NCI-H524 (cell line): ENCODE data around the gene PARVB.

Source experiments
- DNase-seq, 2 experiments: peaks; one replicate each; lab custom pipeline; 2025; lab: John Stamatoyannopoulos, UW

Gene PARVB

DNA sequence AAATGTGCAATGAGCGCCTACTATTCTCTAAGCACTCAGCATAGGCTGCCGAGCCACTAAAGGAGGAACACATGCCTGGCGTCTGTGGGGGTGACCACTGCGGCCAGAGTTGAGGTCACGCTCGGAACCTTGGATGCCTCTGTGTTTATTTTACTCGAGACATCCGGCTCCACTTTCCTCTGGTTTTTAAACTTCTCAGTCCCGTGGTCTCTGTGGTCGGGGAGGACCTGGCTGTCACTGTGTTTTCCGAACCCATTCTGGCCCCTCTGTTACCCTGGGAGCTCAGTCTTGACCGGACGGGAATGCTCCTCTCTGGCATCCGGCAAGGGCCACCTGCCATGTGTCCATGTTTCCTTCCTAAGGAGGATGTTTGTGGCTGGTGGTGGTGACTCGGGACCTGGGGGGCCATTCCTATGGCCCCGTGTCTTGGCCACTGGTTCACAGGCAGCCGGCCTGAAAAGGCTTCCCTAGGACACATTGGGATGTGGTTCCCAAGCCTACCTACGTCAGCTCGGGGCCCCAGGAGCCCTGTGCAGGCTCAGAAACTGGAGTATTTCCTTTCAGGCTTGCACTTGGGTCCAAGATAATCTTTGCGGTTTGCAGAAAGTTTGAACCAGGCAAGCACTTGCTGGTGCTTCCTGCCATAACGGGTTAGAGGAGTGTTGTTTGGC, 109.9 kb downstream of the PARVB start:
- no peak for DNase-seq

DNA sequence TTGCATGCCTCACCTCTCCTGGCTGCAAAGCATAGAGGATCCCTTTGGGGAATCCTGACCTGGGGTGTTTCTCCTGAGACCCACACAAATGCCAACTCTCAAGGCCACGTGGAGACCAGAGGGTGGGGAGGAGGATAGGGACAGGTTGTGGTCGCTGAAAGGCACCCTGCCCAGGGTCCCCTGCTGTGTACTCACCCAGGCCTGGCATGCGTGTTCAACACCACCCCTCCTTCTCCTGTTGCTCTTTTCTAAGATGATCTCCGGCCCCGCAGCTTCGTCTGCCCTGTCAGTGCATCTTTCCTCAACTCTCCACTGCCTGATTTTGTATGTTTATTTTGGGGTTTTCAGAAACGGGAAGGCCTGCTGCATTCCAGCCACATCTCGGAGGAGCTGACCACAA, 112.0 kb downstream of the PARVB start:
- DNase-seq: no peak

DNA sequence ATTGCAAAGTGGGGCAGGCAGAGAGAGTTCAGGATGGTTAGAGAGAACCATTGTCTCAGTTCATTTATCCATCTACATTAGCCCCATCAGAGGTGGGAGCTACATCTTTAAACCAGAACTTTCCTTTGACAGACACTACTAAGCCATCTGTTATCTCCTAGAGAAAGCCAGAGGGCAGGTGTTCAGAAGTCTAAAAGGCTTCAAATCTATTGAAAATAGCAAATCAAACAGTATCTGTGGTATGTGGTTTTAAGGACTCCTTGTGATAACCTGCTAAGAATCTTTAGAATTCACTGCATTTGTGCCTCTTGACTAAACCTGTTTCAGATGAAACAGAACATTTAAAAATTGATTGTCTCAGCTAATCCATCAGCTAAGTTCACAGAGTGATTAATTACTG, 112.7 kb downstream of the PARVB start:
- DNase-seq: no peak

DNA sequence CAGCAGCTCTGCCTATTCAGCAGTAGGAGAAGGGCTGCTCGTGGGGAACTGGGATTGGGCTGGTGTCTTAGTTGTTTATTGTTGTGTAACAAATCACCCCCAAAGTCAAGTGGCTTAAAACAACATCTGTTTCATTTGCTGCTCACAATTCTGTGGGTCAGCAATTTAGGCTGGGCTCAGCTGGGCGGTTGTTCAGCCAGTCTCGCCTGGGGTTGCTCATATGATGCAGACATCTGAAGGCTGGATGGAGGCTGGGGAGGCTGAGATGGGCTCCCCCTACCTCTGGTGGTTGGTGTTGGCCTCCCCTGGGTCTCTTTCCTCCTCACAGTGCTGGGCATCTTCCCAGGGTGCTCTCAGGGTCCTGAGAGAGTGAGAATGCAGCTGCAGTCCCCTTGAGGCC, 113.3 kb downstream of the PARVB start:
- DNase-seq: no peak

DNA sequence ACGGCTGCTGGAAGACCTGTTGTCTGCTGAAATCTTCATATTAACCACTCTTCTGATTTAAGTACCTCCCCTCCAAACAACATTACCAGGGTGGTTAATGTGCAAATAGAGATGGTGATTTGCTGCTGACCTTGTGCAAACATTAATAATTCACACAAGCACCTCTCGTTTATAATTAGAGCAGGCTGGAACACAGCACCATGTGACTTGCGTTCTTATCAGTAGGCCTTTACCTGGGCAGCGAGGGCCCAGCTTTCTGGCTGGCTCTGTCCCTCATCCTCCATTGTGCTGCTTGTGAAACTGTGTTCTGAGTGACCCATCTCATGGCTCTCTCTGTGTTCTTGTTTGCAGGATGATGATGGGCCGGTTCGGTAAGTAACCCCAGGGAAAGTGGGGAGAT, 115.7 kb downstream of the PARVB start:
- DNase-seq: no peak

DNA sequence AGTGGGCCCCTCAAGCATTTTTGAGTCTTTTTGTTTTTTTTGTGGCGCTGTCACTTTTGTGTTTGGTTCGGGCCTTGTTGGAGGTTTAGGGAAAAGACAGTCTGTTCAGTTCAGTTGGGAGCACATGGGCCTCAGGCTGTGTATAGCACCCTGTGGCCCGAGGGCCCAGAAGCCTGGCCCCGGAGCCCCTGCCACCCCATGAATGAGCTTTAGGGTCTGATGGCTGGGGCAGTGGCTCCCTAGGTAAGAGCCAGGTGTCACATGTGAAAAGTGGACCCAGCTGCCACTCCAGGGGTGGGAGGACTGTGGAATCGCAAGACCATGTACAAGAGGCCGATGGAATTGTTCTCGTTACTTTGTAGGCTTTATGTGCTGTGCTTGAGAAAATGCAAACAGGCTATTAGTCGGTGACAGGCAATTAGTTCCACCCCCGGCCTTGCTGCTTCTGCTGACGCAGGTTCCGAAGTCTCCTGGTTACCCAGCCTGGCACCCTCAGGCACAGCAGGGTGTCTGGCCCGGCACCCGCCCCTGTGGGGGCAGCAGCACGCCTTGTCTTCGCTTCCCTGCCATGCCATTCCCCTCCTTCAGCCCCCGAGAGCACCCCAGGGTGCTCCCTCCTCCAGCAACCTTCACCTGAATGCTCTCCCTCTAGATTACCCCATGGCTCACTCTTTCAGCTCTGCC, 118.5 kb downstream of the PARVB start:
- DNase-seq: no peak

DNA sequence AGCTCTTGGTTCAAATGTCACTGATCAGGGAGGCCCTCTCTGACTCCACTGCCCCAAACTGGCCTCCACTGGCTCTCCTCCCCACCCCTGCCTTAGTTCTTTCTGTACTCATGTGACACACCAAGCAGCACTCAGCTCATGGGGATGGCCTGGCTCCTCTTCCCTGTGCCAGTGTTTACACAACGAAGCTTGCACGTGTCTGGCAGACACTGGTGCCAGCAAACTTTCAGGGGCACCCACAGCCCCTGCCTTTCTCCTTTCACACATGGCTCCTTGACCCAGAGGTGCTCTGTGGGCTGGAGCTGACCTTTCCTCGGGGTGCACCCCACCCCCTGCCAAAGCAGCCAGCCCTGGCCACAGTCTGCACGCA, 119.0 kb downstream of the PARVB start:
- DNase-seq: no peak

DNA sequence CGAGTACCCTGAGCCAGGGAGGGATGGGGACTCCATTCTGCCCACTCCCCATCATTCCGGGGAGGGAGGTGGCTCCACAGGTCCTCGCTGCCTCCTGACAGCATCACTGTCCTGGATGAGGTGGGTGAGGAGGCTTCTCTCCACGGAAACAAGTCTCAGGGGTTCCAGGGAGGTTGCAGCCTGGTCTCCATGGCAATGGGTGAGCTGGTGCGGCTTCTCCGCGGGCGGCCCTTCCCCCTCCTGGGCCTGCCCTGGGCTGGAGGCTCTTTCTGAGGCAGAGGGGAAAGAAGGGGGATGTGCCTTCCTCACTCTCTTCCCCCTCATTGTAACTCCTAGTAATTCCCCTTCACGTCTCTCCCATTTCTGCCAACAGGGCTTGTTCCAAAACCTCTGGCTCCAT, 119.5 kb downstream of the PARVB start:
- DNase-seq: no peak

DNA sequence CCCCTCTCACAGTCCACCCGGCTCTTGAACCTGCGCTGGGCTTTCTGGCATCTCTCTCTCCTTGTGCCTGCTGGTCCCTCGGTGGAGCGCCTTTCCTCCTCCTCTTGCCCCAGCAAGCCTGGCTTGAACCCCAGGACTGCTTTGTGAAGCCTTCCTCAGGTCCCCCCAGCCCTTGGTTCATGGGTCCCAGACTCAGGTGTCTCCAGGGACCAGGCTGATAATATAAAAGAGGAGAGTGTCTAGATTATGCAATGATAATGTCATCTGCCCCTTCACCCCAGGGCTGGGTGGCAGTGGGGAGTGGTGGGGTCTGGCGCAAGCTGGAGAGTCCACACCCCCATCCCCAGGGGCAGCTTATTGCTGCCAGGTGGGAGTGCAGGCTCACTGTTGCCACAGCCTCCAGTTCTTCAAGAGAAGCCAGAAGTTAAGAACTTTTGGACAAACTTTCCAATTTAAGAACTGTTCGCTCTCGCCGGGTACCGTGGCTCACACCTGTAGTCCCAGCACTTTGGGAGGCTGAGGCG, 120.0 kb downstream of the PARVB start:
- no peak for DNase-seq

DNA sequence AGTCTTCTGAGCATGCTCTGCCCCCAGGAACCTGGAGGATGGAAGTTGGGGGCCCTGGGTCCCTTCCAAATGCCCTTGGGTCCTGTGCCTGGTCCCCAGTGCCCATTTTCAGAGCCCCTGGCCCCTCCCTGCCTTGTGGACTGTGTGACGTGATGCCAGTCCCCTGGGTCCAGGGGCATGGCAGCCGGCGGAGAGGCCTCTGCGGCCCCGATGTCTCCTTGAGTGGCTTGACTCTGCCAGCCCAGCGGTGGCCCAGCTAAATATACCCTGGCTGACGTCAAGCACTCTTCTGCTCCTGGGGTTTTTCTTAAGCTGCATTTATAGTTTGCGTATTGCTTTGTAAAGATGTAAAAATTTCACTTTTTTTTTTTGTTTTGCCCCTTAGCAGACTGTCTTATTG, 121.4 kb downstream of the PARVB start:
- no peak for DNase-seq

DNA sequence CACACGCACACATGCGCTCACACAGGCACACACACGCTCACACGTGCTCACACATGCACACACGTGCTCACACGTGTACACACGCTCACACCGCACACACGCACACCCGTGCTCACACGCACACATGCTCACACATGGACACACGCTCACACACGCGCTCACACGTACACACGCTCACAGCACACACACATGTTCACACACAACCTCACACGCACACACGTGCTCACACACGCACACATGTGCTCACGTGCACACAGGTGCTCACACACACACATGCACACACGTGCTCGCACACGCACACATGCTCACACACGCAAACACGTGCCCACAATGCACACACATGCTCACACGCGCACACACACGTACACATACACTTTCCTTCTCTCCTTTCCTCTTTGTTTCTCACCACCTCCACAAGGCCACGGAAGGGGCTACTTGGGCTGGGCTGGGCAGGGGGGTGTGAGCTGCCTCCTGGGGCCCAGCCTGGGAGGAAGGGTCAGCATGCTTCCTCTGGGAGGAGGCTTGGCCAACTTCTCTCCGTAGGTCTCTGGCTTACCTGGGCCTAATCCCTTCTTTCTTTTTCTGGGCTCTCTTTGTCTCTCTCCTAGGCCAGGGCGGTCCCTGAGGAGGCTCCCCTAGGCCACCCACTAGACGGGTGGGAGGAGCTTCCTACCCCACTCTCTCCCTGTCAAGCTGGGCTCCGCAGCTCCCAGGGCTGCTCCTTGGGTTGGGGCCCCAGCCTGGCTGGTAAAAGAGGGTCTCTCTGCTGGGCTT, 122.2 kb downstream of the PARVB start:
- no peak for DNase-seq

DNA sequence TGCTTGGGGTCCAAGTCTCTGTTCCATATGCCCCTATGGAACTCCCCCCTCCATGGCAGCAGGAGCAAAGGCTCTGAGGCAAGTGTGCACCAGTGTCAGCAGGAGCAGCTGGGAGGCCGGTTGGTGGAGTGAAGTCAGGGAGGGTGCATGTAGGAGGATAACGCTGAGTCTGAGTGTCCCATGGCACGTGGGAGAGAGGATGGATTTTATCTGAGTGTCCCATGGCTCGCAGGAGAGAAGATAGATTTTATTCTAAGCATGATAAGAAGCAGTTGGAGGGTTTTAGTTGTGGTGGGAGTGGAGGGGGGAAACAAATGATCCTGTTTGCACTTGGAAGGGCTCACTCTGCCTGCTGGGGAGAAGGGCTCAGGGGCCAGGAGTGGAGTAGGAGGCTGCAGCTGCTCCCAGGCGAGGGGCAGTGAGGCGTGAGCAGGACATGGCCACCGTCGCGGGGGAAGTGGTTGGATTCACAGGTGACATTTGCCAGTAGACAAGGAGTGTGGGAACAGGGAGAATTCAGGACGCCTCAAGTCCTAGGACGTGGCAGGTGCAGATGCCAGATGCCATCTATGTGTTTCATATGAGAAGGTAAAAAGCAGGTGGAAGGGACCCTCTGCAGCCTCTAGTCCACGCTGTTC, 123.0 kb downstream of the PARVB start:
- no peak for DNase-seq

DNA sequence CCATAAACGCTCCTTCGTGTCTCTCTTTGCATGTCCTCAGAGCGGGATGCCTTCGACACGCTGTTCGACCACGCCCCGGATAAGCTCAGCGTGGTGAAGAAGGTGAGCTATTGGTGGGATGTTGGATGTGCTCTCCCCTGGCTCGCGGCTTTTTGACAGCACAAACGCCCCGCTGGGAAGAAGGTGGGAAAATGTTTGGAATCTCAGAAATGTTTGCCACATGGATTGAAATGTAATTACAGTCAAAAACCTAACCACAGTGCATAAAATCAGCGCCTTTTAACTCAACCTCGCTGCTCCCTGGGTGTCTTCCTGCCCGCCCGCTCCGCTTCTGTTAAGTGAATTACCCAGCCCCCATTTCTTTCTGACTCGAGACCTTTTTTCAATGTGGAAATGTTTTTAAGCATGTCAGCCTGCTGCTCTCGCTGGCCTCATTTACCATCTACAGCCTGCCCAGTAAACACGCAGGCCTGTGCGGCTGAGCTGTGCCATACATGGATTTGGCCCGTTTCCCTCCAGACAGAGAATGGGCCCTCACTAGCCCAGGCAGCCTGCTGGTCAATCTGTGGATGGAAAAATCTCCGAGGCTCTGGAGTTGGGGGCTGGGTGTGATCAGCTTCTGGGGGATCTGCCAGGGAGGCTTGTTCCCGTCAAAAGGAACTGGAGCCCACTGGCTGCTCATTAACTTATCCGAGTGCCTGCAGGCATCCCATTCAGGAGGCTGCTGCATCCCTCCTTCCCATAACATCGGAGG, 123.9 kb downstream of the PARVB start:
- DNase-seq: no peak

DNA sequence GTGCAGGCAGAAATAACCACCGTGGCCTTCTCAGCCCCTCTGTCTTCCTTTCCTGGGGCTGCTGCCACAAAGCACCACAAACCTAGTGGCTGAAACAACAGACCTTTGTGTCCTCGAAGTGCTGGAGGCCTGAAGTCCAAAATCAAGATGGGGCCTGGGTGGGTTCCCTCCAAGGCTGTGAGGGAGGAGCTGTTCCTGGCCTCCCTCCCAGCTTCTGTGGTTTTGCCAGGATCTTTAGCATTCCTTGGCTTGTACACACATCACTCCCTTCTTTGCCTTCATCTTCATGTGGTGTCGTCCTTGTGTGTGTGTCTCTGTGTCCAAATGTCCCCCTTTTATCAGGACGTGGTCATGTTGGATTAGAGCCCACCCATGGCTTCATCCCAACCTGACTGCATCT, 127.6 kb downstream of the PARVB start:
- no peak for DNase-seq

DNA sequence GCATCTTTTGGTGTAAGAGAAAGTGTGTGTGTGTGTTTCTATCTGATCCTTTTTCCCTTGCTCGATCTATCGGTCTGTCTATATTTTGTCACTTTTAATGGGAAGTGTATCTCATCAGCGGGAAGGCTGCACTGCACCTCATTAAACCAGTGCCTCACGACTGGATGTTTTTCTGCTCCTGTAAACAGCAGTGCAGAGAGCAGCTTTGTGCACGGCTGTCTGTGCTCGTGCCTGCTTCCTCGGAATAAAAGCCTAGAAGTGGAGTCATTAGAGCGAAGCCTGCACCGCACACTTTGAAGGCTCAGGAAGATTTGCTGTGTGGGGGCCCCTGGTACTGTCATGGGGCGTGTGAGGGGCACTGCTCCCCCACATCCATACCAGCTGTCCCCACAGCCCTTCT, 129.6 kb downstream of the PARVB start:
- DNase-seq: no peak

DNA sequence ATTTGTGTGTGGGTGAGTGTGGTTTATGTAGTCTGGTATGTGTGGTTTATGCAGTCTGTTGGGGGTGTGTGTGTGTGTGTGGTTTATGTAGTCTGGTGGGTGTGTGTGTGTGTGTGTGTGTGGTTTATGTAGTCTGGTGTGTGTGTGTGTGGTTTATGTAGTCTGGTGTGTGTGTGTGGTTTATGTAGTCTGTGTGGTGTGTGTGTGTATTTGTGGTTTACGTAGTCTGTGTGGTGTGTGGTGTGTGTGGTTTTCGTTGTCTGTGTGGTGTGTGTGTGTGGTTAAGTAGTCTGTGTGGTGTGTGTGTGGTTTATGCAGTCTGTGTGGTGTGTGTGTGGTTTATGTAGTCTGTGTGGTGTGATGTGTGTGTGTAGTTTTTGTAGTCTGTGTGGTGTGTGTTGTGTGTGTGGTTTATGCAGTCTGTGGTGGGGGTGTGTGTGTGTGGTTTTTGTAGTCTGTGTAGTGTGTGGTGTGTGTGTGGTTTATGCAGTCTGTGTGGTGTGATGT, 130.4 kb downstream of the PARVB start:
- DNase-seq: no peak

DNA sequence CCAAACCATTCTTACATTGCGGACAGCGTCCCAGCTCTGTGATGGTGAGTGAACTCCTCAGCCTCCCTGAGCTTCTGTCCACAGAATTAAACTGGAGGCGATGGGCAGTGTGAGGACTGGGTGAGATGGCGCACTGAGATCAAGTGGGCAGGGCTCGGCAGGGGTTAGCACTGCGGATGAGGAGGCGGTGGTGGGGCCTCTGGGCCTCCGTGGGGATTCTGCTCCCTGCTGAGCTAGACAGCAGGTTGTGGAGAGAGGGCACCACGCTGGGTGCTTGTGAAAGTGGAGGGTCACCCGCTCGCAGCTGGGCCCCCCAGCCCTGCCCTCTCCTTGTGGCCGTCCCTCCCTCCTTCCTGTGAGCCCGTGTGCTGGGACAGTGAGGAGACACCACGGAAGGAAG, 131.0 kb downstream of the PARVB start:
- DNase-seq: no peak

DNA sequence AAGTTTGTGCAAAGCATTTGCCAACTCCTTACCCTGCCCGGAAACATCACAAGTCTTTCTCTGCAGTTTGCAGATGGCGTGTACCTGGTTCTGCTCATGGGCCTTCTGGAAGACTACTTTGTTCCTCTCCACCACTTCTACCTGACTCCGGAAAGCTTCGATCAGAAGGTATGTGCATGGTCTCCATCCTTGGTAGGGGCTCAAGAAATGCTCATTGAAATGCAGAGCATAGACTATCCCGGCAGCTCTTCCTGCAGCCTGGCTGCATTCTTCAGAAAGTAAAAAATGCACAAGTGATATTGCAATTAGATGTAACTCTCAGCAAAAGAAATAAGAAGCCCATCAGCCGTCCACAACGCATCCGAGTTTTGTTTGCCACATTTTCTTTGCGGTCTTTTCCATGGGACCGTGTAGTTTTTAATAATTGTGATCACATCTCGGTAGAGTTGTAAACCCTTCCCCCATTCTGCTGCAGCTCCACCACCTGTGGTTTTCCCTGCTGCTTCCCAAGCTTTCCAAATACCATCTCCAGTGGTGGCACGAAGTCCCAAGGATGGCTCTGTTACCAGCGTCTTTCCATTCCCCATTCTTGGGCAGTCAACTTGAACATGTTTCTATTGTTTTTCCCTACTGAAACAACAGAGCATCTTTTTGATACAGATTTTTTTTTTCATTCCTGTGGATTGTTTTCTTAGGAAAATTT, 134.0 kb downstream of the PARVB start:
- no peak for DNase-seq

DNA sequence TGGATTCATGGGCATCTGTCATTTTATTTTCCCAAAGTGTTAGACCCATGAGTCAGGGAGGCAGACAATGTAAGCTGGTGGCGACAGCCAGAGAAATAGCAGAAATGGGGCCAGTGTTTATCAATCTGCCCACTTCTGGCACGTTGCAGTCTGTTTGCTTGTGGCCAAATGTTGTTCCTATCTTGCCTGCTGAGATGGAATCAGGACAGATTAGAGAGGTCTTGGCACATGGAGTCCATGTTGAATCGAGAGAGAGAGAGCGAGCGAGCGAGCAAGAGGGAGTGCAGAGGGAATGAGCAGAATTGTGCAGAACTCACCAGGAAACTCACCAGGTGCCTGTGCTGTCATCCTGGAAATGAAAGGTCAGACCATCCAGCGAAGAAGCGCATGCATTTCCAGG, 134.7 kb downstream of the PARVB start:
- no peak for DNase-seq

DNA sequence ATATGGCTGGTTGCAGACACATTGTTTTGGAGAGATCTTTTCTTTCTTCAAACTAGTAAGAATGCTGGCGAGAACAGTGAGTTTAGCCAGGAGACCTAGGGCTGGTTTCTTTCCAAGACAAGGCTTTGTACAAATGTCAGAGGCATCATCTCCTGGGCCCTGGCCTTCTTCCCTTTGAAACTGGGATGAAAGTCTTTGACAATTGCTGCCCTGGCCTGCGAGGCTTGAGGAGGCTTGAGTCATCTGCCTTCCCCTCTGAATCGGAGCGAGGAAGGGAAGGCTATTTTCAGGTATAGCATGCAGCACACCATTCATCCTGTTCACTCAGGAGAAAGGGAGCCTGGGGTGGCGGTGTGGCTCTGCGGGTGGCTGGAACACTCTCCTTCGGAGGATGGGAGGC, 135.1 kb downstream of the PARVB start:
- no peak for DNase-seq

DNA sequence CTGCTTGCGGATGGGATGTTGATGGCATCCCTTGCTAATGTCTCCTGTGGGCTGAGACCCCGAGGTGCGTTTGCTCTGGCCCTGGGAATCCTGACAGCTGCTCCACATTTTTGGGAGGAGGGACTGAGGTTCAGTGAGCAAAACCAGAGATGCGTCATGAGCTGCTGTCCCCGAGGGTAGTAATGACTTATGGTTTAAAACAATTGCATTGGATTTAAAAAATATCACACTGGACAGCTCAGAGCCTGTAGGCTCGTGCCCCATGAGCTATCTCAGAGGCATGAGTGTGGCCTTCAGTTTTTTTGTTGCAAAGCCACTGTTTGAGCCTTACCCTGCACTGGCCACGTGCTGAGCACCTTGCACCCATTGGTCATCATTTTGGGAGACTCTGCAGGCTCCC, 135.7 kb downstream of the PARVB start:
- no peak for DNase-seq
